Naive thymus-derived CD4-positive, alpha-beta T cell (primary cell): ENCODE results near the gene BPGM. TPM values are rescaled to one million over a fixed set of nuclear protein-coding genes. Genes with fewer than 3 reads are reported as not detected.
"Not testable (repeated sequence)": the region's sequence is repeated elsewhere in the genome, so short reads cannot be mapped to it uniquely, and the experiment has no call there.

Experiments used
- ATAC-seq: fragments of 150-1000 bp; cut with Tn5 transposase; 2 replicates; pipeline ENCODE4 v1.10.0; 2021; ENCODE audit warnings: mild to moderate bottlenecking, moderate library complexity
- CTCF ChIA-PET: fragments of 350-600 bp; sonication (Branson Sonifier 250); formaldehyde crosslinking; loops from one replicate; lab custom pipeline; 2021; ENCODE audit warnings: antibody characterized with exemption; lab: Charles Lee
- POLR2A ChIA-PET: fragments of 350-600 bp; sonication (Branson Sonifier 250); formaldehyde crosslinking; loops from one replicate; lab custom pipeline; 2021; ENCODE audit warnings: antibody characterized with exemption, inconsistent platforms; lab: Charles Lee
- DNase-seq, 9 donors: peaks; one replicate each; pipeline versions ENCODE4 v3.0.0 to v3.0.0-alpha.2; 2020 to 2022; ENCODE audit warnings: mixed read lengths in 1 of 9
- H3K27ac ChIP-seq: one replicate; pipeline ENCODE4 v1.7.0; 2013; ENCODE audit warnings: mild to moderate bottlenecking, low read depth, low read length, moderate library complexity
- H3K27me3 ChIP-seq, 2 donors: one replicate each; pipeline ENCODE4 v1.7.0; 2013; ENCODE audit warnings: low read length in 2 of 2, mild to moderate bottlenecking in 2 of 2, moderate library complexity in 2 of 2; ENCODE audit not compliant: control insufficient read depth in 2 of 2, insufficient read depth in 2 of 2
- H3K36me3 ChIP-seq, 3 experiments: 1 replicate in 2 of 3; 2 replicates in 1 of 3; pipeline ENCODE4 v1.7.0; 2013; ENCODE audit warnings: low read length in 3 of 3, mild to moderate bottlenecking in 3 of 3, moderate library complexity in 1 of 3; ENCODE audit not compliant: insufficient read depth in 3 of 3, control insufficient read depth in 2 of 3
- H3K4me1 ChIP-seq, 2 donors: one replicate each; pipeline ENCODE4 v1.7.0; 2013; ENCODE audit warnings: low read length in 2 of 2, mild to moderate bottlenecking in 2 of 2, moderate library complexity in 1 of 2; ENCODE audit not compliant: control insufficient read depth in 2 of 2, insufficient read depth in 2 of 2
- H3K4me3 ChIP-seq: 2 replicates; pipeline ENCODE4 v1.7.0; 2013; ENCODE audit warnings: mild to moderate bottlenecking, low read length
- H3K9me3 ChIP-seq, 3 experiments: 1 replicate in 2 of 3; 2 replicates in 1 of 3; pipeline ENCODE4 v1.7.0; 2013; ENCODE audit warnings: low read length in 3 of 3; ENCODE audit not compliant: control insufficient read depth in 2 of 3
- H3K27ac Mint-ChIP-seq, 9 donors: one replicate each; pipeline ENCODE4 v1.8.0; 2020 to 2022; ENCODE audit warnings: mixed read lengths in 9 of 9, mild to moderate bottlenecking in 8 of 9, moderate library complexity in 5 of 9, inconsistent platforms in 2 of 9
- H3K27me3 Mint-ChIP-seq, 5 donors: one replicate each; pipeline ENCODE4 v1.8.0; 2021 to 2022; ENCODE audit warnings: mixed read lengths in 5 of 5, mild to moderate bottlenecking in 1 of 5
- H3K36me3 Mint-ChIP-seq, 5 donors: one replicate each; pipeline ENCODE4 v1.8.0; 2020 to 2022; ENCODE audit warnings: mixed read lengths in 5 of 5, mild to moderate bottlenecking in 3 of 5, inconsistent platforms in 1 of 5
- H3K4me1 Mint-ChIP-seq, 7 donors: one replicate each; pipeline ENCODE4 v1.8.0; 2020 to 2022; ENCODE audit warnings: mixed read lengths in 7 of 7, mild to moderate bottlenecking in 3 of 7, inconsistent platforms in 1 of 7
- H3K4me3 Mint-ChIP-seq, 10 donors: one replicate each; pipeline ENCODE4 v1.8.0; 2020 to 2022; ENCODE audit warnings: mild to moderate bottlenecking in 10 of 10, mixed read lengths in 10 of 10, moderate library complexity in 6 of 10, inconsistent platforms in 2 of 10
- H3K9me3 Mint-ChIP-seq, 11 donors: one replicate each; pipeline ENCODE4 v1.8.0; 2020 to 2022; ENCODE audit warnings: mixed read lengths in 11 of 11, mild to moderate bottlenecking in 4 of 11, inconsistent platforms in 1 of 11, moderate library complexity in 1 of 11
- intact Hi-C, 2 donors: fragments of 100-400 bp; cut with micrococcal nuclease; formaldehyde crosslinking; loops; one replicate each; pipeline ENCODE4 v1.15.1; 2023
- polyA plus RNA-seq, 2 donors: library from polyadenylated mRNA; unstranded; fragments of 300-500 nt; fragmentation: Illumina TruSeq; gene quantifications; one replicate each; pipeline ENCODE4 v1.2.3, GENCODE V29; 2021
- total RNA-seq, 6 experiments: library from RNA in 5 of 6; stranded (reverse) in 5 of 6; gene quantifications; 1 replicate in 5 of 6; 2 replicates in 1 of 6; pipeline ENCODE4 v1.2.3 and lab custom pipeline; 2021 to 2026

BPGM gene
- total and polyA plus RNA-seq, 7 experiments from 2014 or later: 12.7 to 33.9 (median 19.0) TPM

DNA sequence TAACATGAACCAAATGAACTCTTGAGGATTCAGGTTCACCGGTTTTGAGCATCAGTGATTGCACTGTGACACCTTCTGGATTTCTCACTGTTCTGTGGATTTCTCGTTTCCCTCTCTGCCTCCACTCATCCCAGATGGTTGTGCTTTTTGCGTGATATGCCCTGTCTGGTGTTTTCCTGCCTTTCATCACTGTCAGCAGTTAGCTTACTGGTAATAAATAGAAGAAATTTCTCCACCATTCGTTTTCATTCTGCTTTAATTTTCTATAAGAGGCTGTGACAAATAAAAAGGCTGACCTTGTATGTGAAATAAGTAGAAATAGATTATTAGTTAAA lies 16.2 kb downstream of the BPGM start:
- H3K9me3 ChIP-seq: no peaks in the 10 kb centered on the region
- POLR2A ChIA-PET: interaction anchor here (0.6 to 1.9 kb wide), 4 partner anchors 13 to 548 kb away, joined by 3 to 17 read pairs (median 3); partner anchors contain the start of gene BPGM
- peaks cover 10 to 64% (median 51%) of the 10 kb centered on the region in 7 donors for H3K4me1 Mint-ChIP-seq
- peaks cover 24 to 65% (median 48%) of the 10 kb centered on the region in 5 donors for H3K36me3 Mint-ChIP-seq
- H3K27ac ChIP-seq: no peak overlapping the region
- ATAC-seq (no peak), DNase-seq (no peak)
- intact Hi-C loops: loop anchor here in 1 of 2 donors (1.0 kb wide), 1 partner anchor 7 kb away; no protein-coding TSS in a partner anchor
- H3K4me3 ChIP-seq: no peak overlapping the region
- H3K4me3 Mint-ChIP-seq: no peak overlapping the region
- H3K27ac Mint-ChIP-seq: peak overlapping the region in 2 of 9 donors; percentile 48 to 49
- H3K36me3 ChIP-seq: peaks cover 0 to 18% (median 7%) of the 10 kb centered on the region in 3 experiments
- H3K4me1 ChIP-seq: peaks cover 0 to 6% of the 10 kb centered on the region in 2 donors
- H3K27me3 ChIP-seq: no peaks in the 10 kb centered on the region
- no peaks in the 10 kb centered on the region for H3K27me3 Mint-ChIP-seq
- H3K9me3 Mint-ChIP-seq: peaks cover 0 to 8% (median 0%) of the 10 kb centered on the region in 11 donors
- CTCF ChIA-PET: interaction anchor here (0.6 kb wide), 1 partner anchor 133 kb away, joined by 4 read pairs; no protein-coding TSS in a partner anchor

DNA sequence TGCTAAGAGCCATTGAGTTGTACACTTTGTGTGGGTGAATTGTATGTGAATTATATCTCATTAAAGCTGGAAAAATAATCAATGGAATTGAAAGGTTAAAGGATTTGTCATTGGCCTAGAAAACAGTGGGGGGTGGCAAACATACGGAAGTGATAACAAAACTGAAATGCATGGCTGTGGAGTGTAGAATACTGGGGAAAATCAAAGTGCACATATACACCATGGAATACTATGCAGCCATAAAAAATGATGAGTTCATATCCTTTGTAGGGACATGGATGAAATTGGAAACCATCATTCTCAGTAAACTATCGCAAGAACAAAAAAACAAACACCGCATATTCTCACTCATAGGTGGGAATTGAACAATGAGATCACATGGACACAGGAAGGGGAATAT lies 18.4 kb downstream of the BPGM start:
- POLR2A ChIA-PET: interaction anchor here (1.4 kb wide), 1 partner anchor 19 kb away, joined by 5 read pairs; no protein-coding TSS in a partner anchor
- H3K4me1 Mint-ChIP-seq: peaks cover 12 to 69% (median 64%) of the 10 kb centered on the region in 7 donors
- peaks cover 17 to 53% (median 45%) of the 10 kb centered on the region in 5 donors for H3K36me3 Mint-ChIP-seq
- CTCF ChIA-PET, intact Hi-C loops, H3K4me3 Mint-ChIP-seq, H3K27me3 Mint-ChIP-seq, H3K9me3 Mint-ChIP-seq, H3K27me3 ChIP-seq, H3K4me3 ChIP-seq, DNase-seq, H3K9me3 ChIP-seq, H3K27ac ChIP-seq, ATAC-seq: not testable (repeated sequence)
- H3K36me3 ChIP-seq: peaks cover 0 to 18% (median 7%) of the 10 kb centered on the region in 3 experiments
- H3K27ac Mint-ChIP-seq: peak overlapping the region in 6 of 9 donors; percentile 8 to 90 (median 59)
- peaks cover 11 to 24% of the 10 kb centered on the region in 2 donors for H3K4me1 ChIP-seq

DNA sequence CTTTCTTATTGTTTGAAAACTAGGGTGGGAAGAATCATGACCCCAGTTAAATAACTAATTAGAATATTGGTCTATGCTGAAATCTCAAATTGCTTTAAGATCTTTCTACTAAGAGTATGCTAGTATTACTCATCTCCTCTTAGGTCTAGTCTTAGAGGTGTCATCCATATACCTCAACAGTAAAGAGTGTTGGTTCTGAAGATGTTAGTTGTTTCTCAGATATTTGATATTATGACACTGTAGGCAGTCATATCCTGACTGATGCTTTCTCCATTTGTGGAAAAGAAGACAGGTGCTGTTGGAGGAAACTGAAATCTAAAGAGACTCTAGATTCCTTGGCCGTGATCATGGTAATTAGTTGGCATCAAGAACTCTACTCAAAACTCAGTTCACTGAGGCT lies 21.2 kb downstream of the BPGM start:
- Histone ChIP-seq H3K4me3 (no peak overlapping the region), H3K9me3 (no peaks in the 10 kb centered on the region), H3K27me3 (no peaks in the 10 kb centered on the region), H3K4me1 (peaks cover 13 to 38% of the 10 kb centered on the region in 2 donors), H3K27ac (peak overlapping the region; percentile 84), H3K36me3 (peaks cover 0 to 2% (median 2%) of the 10 kb centered on the region in 3 experiments)
- DNase-seq (no peak), ATAC-seq (no peak)
- Mint-ChIP-seq H3K36me3 (peaks cover 9 to 35% (median 31%) of the 10 kb centered on the region in 5 donors), H3K9me3 (peaks cover 0 to 8% (median 0%) of the 10 kb centered on the region in 11 donors), H3K4me1 (peaks cover 14 to 76% (median 72%) of the 10 kb centered on the region in 7 donors), H3K27me3 (no peaks in the 10 kb centered on the region), H3K4me3 (peak overlapping the region in 2 of 10 donors; percentile 22 to 40), H3K27ac (peak overlapping the region in 8 of 9 donors; percentile 93 to 100 (median 98))
- intact Hi-C loops: loop anchor here (2.0 kb wide), 3 partner anchors 13 to 43 kb away; no protein-coding TSS in a partner anchor
- ChIA-PET POLR2A (interaction anchor here (0.6 to 7.2 kb wide), 7 partner anchors 11 to 43 kb away, joined by 3 to 154 read pairs (median 6); partner anchors contain the start of gene BPGM), CTCF (interaction anchor here (1.1 to 2.6 kb wide), 5 partner anchors 11 to 35 kb away, joined by 3 to 12 read pairs (median 4); partner anchors contain the start of gene BPGM)

DNA sequence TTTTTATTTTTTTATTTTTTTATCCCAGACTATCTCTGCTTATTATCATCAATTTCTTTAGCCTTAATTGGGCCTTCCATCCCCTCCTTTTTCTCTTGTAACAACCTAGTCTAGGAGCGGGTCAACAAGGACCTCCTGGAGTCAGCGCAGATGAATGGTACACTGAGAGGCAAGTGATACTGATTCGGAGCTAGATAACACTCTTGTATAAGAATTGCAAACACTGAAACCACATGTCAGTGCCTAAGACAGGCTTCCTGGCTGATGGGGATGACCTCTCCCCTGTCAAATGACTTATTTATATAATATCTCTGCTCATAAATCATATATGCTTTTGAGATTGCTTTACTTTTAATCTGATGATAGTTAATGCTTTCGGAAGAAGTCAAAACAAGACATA lies 22.7 kb downstream of the BPGM start:
- peak overlapping the region; percentile 84 for H3K27ac ChIP-seq
- peak overlapping the region; percentile 25 to 100 (median 96) for H3K27ac Mint-ChIP-seq
- peaks cover 13 to 38% of the 10 kb centered on the region in 2 donors for H3K4me1 ChIP-seq
- peaks cover 14 to 72% (median 66%) of the 10 kb centered on the region in 7 donors for H3K4me1 Mint-ChIP-seq
- DNase-seq: peak in 1 of 9 donors; percentile 31
- intact Hi-C loops: loop anchor here (1.0 to 2.0 kb wide), 4 partner anchors 15 to 41 kb away; partner anchors contain the start of gene BPGM (in 1 of the 2)
- peaks cover 0 to 3% (median 0%) of the 10 kb centered on the region in 3 experiments for H3K9me3 ChIP-seq
- peaks cover 8 to 33% (median 26%) of the 10 kb centered on the region in 5 donors for H3K36me3 Mint-ChIP-seq
- H3K4me3 Mint-ChIP-seq: peak overlapping the region; percentile 58 to 88 (median 82)
- H3K27me3 ChIP-seq: no peaks in the 10 kb centered on the region
- H3K9me3 Mint-ChIP-seq: peaks cover 0 to 13% (median 2%) of the 10 kb centered on the region in 11 donors
- CTCF ChIA-PET: interaction anchor here (0.8 to 2.6 kb wide), 5 partner anchors 17 to 502 kb away, joined by 3 to 12 read pairs (median 4); partner anchors contain the start of genes BPGM and CYREN
- H3K27me3 Mint-ChIP-seq: no peaks in the 10 kb centered on the region
- POLR2A ChIA-PET: interaction anchor here (0.6 to 7.2 kb wide), 14 partner anchors 9 to 500 kb away, joined by 3 to 154 read pairs (median 3); partner anchors contain the start of gene BPGM
- no peaks in the 10 kb centered on the region for H3K36me3 ChIP-seq
- ATAC-seq: peak; percentile 32
- peak overlapping the region; percentile 25 for H3K4me3 ChIP-seq

DNA sequence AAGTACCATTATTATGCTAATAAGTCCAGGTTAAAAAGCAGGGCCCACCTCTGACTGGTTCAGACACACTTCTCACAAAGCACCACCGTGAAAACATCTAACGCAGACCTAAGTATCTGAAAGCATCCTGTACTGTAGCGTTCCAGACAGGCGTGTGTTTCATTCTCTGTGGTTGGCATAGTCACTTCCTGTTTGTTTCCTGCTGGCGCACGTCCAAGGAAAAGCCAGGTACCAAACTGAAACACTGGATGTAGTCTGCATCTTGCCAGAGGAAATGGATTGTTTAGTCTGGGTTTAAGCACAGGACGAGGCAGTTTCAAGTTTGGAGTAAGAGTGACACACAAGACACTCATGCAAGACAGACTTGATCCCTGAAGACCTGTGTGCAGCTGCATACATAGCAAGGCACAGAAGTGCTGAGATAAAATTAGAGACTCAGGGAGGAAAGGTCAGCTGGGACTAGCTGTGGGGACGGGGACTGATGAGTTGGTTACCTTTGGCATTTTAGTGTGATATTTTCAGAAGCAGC lies 23.3 kb downstream of the BPGM start:
- Mint-ChIP-seq H3K36me3 (peaks cover 3 to 33% (median 25%) of the 10 kb centered on the region in 5 donors), H3K4me1 (peaks cover 14 to 69% (median 63%) of the 10 kb centered on the region in 7 donors), H3K9me3 (peaks cover 0 to 18% (median 2%) of the 10 kb centered on the region in 11 donors), H3K27ac (peak overlapping the region; percentile 79 to 100 (median 96)), H3K4me3 (peak overlapping the region; percentile 58 to 88 (median 82)), H3K27me3 (no peaks in the 10 kb centered on the region)
- H3K27ac ChIP-seq: peak overlapping the region; percentile 84
- no peaks in the 10 kb centered on the region for H3K27me3 ChIP-seq
- intact Hi-C loops: loop anchor here (1.0 to 5.0 kb wide), 9 partner anchors 8 to 41 kb away; partner anchors contain the start of gene BPGM (in 2 of the 2)
- H3K4me1 ChIP-seq: peaks cover 13 to 38% of the 10 kb centered on the region in 2 donors
- ATAC-seq (peak; percentile 98), DNase-seq (peak; percentile 41 to 95 (median 92))
- H3K9me3 ChIP-seq: peaks cover 0 to 6% (median 0%) of the 10 kb centered on the region in 3 experiments
- H3K36me3 ChIP-seq: no peaks in the 10 kb centered on the region
- ChIA-PET CTCF (interaction anchor here (0.8 to 2.6 kb wide), 5 partner anchors 16 to 501 kb away, joined by 3 to 12 read pairs (median 4); partner anchors contain the start of genes BPGM and CYREN), POLR2A (interaction anchor here (0.6 to 7.2 kb wide), 13 partner anchors 15 to 500 kb away, joined by 3 to 154 read pairs (median 3); partner anchors contain the start of gene BPGM)
- peak overlapping the region; percentile 25 for H3K4me3 ChIP-seq

DNA sequence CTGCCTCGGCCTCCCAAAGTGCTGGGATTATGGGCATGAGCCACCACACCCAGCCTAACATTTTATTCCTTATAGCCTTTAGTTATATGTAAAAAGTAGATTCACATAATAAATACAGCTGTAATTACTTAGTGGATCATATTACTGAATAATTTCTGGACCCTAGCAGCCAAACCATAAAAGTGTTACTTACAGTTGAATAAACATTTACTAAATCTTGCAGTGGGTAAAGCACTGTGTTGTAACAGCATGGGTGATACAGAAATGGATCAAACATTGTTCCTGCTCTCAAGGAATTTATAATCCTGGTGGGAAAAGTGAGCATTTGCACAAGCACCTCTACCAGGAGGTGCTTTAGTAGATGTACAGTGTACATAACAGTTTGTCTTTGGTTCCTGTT lies 25.0 kb downstream of the BPGM start:
- H3K4me1 Mint-ChIP-seq: peaks cover 18 to 79% (median 68%) of the 10 kb centered on the region in 7 donors
- H3K27ac Mint-ChIP-seq: peak overlapping the region in 8 of 9 donors; percentile 83 to 100 (median 93)
- H3K4me3 Mint-ChIP-seq: peak overlapping the region in 4 of 10 donors; percentile 8 to 36 (median 22)
- H3K27me3 Mint-ChIP-seq: no peaks in the 10 kb centered on the region
- ATAC-seq: no peak
- DNase-seq: no peak
- peaks cover 3 to 24% (median 17%) of the 10 kb centered on the region in 5 donors for H3K36me3 Mint-ChIP-seq
- no peaks in the 10 kb centered on the region for H3K36me3 ChIP-seq
- POLR2A ChIA-PET: interaction anchor here (1.3 to 7.2 kb wide), 5 partner anchors 10 to 39 kb away, joined by 3 to 154 read pairs (median 6); partner anchors contain the start of gene BPGM
- intact Hi-C loops: loop anchor here in 1 of 2 donors (5.0 kb wide), 1 partner anchor 39 kb away; no protein-coding TSS in a partner anchor
- H3K4me3 ChIP-seq: no peak overlapping the region
- peaks cover 0 to 19% (median 2%) of the 10 kb centered on the region in 11 donors for H3K9me3 Mint-ChIP-seq
- H3K27ac ChIP-seq: peak overlapping the region; percentile 10
- CTCF ChIA-PET: interaction anchor here (0.6 to 1.5 kb wide), 4 partner anchors 13 to 37 kb away, joined by 3 to 6 read pairs (median 4); no protein-coding TSS in a partner anchor
- H3K27me3 ChIP-seq: no peaks in the 10 kb centered on the region
- H3K4me1 ChIP-seq: peaks cover 13 to 40% of the 10 kb centered on the region in 2 donors
- H3K9me3 ChIP-seq: peaks cover 0 to 6% (median 0%) of the 10 kb centered on the region in 3 experiments
